Measurements from ENCODE around the gene NOS1AP. TPM values are rescaled to one million over a fixed set of nuclear protein-coding genes. Genes with fewer than 3 reads are reported as not detected.

The NOS1AP gene
- total RNA-seq, 3 donors from 2014 or later = 11.8 to 17.4 (median 14.3) TPM

GRCh38 chr1:162297208-162297607 lies 227.7 kb downstream of the NOS1AP start:
- DNase-seq = no peak
- no peaks in the 10 kb centered on the region for H3K9me3 ChIP-seq
- no peak for TF ChIP-seq CTCF (IDR thresholded peaks at IDR 0.05)
- intact Hi-C loops (cut with DNase I, micrococcal nuclease) = no loop called here
- no peak overlapping the region for H3K4me3 ChIP-seq
- H3K4me1 ChIP-seq (ENCODE audit: low read depth) = peaks cover 12% of the 10 kb centered on the region
- H3K36me3 ChIP-seq (ENCODE audit: low read depth) = no peaks in the 10 kb centered on the region
- no peak for ATAC-seq

- intact Hi-C loops (cut with DNase I, micrococcal nuclease) = no loop called here
- Histone ChIP-seq H3K4me3 (no peak overlapping the region), H3K9me3 (no peaks in the 10 kb centered on the region), H3K36me3 (ENCODE audit: low read depth) (no peaks in the 10 kb centered on the region), H3K4me1 (ENCODE audit: low read depth) (peaks cover 12% of the 10 kb centered on the region)
- ATAC-seq (no peak), DNase-seq (no peak)
- no peak for TF ChIP-seq CTCF (IDR thresholded peaks at IDR 0.05)
Measured at GRCh38 chr1:162298266-162298665, 228.8 kb downstream of the NOS1AP start.

- H3K9me3 ChIP-seq = no peaks in the 10 kb centered on the region
- H3K36me3 ChIP-seq (ENCODE audit: low read depth) = no peaks in the 10 kb centered on the region
- H3K4me1 ChIP-seq (ENCODE audit: low read depth) = peaks cover 12% of the 10 kb centered on the region
- TF ChIP-seq CTCF (IDR thresholded peaks at IDR 0.05) = no peak
- ATAC-seq = peak; percentile 23
- DNase-seq = no peak
- intact Hi-C loops (cut with DNase I, micrococcal nuclease) = no loop called here
- H3K4me3 ChIP-seq = no peak overlapping the region
Measured at GRCh38 chr1:162299018-162299417, 229.5 kb downstream of the NOS1AP start.

GRCh38 chr1:162300057-162300917 lies 230.8 kb downstream of the NOS1AP start:
- no peak for TF ChIP-seq CTCF (IDR thresholded peaks at IDR 0.05)
- Histone ChIP-seq H3K36me3 (ENCODE audit: low read depth) (no peaks in the 10 kb centered on the region), H3K4me1 (ENCODE audit: low read depth) (peaks cover 12% of the 10 kb centered on the region), H3K4me3 (no peak overlapping the region), H3K9me3 (no peaks in the 10 kb centered on the region)
- DNase-seq = no peak
- ATAC-seq = no peak
- intact Hi-C loops (cut with DNase I, micrococcal nuclease) = no loop called here

GRCh38 chr1:162301696-162302095 lies 232.2 kb downstream of the NOS1AP start:
- no peaks in the 10 kb centered on the region for H3K9me3 ChIP-seq
- DNase-seq = no peak
- H3K36me3 ChIP-seq (ENCODE audit: low read depth) = no peaks in the 10 kb centered on the region
- H3K4me1 ChIP-seq (ENCODE audit: low read depth) = peaks cover 12% of the 10 kb centered on the region
- TF ChIP-seq CTCF (IDR thresholded peaks at IDR 0.05) = no peak
- intact Hi-C loops (cut with DNase I, micrococcal nuclease) = no loop called here
- no peak overlapping the region for H3K4me3 ChIP-seq
- no peak for ATAC-seq

Measured in mucosa of descending colon (tissue), 3 donors.